ENCODE data around the gene ADORA3. TPM values are rescaled to one million over a fixed set of nuclear protein-coding genes. Genes with fewer than 3 reads are reported as not detected.

Gene ADORA3
- polyA plus RNA-seq, 4 donors, result 0.35 to 0.62 (median 0.43) TPM

DNA sequence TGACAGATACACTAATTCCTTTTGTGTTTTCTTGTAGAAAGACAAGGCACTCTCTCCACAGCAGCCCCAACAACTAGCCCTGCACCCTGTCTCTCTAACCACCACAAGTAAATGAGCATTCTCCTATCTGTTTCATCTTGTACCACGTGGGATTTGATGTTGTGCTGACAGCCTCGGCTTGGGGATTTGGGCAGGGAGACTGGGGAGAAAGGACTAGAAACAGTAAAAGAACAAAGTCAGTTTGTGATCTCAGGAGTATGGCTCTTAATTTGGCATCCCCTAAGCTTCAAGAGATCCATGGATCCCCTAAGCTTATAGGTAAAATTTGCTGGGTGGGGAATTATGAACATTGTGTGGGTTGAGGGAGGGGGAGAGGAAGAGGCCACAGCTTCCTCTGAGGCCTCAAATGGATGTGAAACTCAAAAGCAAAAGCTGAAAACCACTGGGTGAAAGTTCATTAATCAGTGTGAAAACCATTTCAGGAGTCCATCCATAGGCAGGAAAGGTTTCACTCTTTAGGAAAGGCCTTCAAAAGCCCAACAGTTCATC lies 26.6 kb downstream of the ADORA3 start:
- no peak for DNase-seq (ENCODE audit: low read depth in 4 of 4, low spot score in 2 of 4)

DNA sequence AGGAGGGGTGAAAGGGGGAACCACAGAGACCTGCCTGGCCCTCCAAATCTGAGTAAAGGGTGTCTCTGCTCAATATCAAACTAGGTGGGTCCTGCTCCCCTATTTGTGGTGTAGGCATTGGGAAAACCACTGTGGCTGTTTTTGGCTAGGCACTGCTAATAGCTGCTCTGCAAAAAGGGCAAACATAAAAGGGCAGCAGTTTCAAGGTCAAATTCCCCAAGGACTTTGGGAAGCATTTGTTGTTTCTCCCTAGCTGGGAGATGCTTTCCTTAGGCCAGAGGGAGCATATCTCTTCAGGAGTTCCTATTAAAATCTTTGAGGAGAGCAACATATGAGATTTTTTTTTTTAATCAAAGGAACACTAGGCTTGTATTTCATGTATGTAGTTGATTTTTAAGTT lies 27.2 kb downstream of the ADORA3 start:
- DNase-seq (ENCODE audit: low read depth in 4 of 4, low spot score in 2 of 4), result no peak

DNA sequence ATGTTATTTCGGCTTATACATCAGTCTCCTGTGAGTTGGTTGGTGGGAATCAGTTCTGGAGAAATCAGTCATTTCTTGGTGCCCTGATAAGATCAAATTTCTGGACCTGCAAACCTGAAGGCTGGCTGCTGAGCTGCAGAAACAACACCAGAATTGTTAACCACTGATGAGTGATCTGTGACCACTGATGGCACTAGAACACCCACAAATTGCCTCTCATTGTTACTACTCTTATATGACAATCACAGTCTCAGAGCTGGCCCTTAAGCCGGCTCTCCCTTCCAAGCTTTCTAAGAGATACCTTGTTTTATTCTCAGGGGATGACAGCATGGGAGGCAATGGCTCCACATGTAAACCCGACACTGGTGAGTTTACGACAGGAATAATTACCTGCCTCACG lies 27.7 kb downstream of the ADORA3 start:
- DNase-seq (ENCODE audit: low read depth in 4 of 4, low spot score in 2 of 4), result no peak

DNA sequence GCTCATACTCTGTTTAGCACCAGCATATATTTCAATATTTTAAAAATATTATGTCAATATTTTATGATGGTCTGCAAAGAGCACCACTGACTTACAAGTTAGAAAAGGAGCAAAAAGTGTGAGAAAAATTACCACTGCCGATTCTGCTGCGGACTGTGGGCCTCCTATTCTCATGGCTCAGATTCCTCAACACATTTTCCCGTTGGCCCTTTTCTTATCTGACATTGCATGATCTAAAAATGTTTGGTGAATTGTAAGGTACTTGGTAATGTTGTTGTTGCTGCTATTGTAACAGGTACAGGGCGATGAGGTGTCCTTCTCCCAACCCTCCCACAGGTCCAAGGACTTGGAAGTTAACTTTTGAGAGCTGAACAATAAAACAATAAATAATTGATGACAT lies 28.9 kb downstream of the ADORA3 start:
- no peak for DNase-seq (ENCODE audit: low read depth in 4 of 4, low spot score in 2 of 4)

DNA sequence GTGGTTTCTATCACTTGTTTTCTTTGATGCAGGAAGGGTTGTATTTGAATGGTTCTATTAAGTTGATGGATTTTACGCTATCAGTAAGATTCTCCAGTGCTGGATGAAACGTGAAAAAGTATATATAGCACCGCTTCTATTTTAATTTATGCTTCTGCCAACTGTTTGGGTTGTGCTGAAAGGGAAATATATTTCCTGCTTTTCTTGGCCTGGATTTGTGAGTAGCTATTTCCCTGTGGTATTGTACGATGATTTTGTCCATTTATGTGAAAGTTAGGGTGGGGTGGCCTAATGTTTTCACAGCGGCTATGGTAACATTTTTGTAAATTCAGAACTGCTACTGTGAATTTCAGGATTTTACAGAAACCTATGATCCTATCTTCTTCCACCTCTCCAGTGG lies 29.3 kb downstream of the ADORA3 start:
- DNase-seq (ENCODE audit: low read depth in 4 of 4, low spot score in 2 of 4), result no peak

DNA sequence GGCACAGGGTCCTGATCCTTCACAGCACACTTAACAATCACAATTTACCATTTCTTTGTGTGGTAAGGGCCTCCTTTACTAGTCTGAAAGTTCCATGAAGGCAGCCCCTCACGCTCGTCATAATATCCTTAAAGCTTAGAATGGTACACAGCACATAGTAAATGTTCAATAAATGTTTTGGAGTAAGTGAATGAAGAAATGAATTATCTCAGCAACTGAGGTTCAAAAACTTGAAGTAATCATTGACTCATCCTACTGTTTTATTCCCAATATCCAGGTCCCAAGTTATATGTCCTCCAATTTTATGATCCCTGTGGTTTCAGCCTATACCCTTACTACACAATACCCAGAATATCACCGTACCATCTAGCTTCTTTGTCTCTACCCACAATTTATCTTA lies 31.9 kb downstream of the ADORA3 start:
- DNase-seq (ENCODE audit: low read depth in 4 of 4, low spot score in 2 of 4), result no peak

DNA sequence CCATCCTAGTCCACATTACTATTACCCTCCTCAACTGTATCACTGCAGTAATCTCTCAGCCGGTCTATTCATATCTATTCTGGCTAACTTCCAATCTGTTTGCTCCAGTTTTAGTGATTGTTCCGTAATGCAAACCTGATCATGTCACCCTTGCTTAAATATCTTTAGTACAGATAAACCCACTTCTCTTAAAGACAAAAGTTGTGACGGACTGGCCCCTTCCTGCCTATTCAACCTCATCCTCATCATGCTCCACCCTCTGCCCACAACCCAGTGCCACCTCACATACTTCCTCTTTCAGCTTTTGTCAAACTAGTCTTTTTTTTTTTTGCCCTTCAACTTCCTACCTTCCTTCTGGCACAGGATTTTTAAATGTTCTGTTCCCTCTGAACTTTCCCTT lies 32.4 kb downstream of the ADORA3 start:
- DNase-seq (ENCODE audit: low read depth in 4 of 4, low spot score in 2 of 4), result no peak

DNA sequence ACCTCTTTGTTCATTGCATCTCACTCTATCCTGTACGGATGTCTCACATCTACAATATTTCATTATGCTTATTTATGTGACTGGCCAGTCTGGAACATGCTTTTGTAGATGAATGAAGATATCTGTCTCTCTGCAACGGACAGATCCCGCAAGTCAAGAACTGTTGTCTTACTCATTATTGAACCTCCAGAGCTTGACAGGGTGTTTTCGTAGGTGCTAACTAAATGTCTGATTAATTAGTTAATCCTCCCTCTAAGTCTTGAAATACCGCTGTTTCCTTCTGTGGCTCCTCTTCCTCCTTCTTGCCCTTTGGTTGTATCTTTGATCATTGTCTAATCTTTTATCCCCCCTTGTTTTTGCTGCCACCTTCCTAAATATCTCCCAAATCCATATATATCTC lies 32.8 kb downstream of the ADORA3 start:
- DNase-seq (ENCODE audit: low read depth in 4 of 4, low spot score in 2 of 4), result no peak

DNA sequence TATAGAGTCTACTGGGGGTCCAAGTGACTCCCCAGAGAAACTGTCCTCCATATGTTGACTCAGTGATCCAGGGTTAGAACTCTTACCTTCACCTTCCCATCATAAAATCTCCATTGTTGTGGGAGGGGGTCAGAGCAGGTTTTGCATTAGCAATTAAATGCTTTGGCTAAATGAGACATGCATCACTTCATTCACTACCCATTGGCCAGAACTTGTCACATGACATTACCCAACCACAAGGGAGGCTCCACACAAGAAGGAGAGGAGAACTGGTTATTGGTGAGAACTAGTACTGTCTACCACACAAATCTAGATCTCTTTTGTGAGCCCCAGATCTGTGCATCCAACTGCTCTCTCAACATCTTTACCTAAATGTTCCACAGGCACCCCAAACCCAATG lies 33.9 kb downstream of the ADORA3 start:
- DNase-seq (ENCODE audit: low read depth in 4 of 4, low spot score in 2 of 4), result no peak

DNA sequence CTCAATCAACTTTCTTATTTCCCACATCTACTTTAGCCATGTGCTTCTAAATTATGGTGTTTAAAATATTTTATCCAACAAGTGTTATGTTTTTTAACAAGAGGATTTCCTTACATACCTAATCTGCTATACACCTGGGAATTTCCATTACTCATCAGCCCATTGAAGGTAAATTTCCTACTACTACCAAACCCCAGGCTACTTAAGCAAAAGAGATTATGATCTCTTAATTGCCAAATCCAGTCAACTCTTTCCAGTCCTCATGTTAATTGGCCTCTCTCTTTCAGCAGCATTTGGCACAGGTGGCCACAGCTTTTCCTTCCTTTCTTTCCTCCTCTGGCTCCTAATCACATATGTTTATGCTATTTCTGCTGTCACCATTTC lies 34.7 kb downstream of the ADORA3 start:
- no peak for DNase-seq (ENCODE audit: low read depth in 4 of 4, low spot score in 2 of 4)

DNA sequence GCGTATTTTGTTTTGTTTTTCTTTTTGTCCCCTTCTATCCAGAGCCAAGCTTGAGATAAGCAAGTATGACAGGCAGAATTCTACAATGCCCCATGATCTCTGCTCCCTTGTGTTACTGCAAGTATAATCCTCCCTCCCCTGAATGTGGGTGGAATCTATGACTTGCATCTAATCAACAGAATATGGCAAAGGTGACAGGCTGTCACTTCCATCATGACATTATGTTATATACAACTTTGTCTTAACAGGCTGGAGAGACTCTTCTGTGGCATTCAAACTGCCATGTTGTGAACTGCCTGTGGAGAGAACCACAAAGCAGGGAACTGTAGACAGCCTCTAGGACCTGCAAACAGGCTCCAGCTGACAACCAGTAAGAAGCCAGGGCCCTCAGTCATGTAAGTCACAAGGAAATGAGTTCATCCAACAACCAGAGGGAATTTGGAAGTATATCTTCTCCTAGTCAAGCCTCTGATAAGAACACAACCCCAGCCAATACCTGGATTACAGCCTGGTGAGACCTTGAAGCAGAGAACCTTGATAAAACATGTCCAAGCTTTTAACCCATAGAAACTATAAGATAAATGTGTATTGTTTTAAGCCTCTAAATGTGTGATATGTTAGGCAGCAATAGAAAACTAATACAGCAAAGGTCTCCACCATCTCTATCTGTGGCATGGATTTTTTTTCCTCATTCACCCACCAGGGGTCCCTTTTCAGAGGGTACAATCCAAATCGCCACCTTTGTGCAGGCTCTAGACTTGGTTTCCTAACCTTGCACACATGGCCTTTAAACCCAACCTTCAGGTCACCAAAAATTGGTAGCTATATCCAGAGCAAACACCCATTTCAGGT lies 35.3 kb downstream of the ADORA3 start:
- DNase-seq (ENCODE audit: low read depth in 4 of 4, low spot score in 2 of 4), result no peak

DNA sequence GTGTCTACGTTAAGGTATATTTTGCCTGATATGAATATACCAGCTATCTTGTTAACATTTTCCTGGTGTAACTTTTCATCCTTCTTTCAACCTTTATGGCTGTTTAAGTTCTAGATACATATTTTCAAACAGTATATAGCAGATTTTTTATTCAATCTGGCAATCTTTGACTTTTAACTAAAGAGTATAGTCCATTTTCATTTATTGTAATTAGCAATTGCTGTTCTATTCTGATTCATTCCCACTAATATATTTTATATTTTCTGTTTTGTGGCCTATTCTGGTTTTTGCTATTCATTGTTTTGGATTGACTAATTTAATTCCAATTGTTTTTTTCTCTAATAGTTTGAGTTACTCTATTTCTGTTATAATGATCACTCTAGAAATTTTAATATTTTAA lies 37.0 kb downstream of the ADORA3 start:
- DNase-seq (ENCODE audit: low read depth in 4 of 4, low spot score in 2 of 4), result no peak

DNA sequence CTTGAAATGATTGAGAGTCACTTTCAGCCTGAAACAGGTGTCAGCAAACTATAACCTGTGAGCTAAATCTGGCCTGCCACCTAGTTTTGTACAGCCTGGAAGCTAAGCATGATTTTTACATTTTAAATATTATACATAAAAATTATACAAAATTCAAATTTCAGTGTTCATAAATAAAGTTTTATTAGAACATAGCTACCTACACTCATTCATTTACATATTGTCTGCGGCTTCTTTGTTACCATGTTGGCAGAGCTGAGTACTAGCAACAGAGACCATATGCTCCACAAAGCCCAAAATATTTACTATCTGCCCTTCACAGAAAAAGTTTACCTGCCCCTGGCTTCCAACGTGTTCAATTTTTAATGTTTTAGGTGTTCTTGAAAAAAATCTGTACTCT lies 37.7 kb downstream of the ADORA3 start:
- no peak for DNase-seq (ENCODE audit: low read depth in 4 of 4, low spot score in 2 of 4)

DNA sequence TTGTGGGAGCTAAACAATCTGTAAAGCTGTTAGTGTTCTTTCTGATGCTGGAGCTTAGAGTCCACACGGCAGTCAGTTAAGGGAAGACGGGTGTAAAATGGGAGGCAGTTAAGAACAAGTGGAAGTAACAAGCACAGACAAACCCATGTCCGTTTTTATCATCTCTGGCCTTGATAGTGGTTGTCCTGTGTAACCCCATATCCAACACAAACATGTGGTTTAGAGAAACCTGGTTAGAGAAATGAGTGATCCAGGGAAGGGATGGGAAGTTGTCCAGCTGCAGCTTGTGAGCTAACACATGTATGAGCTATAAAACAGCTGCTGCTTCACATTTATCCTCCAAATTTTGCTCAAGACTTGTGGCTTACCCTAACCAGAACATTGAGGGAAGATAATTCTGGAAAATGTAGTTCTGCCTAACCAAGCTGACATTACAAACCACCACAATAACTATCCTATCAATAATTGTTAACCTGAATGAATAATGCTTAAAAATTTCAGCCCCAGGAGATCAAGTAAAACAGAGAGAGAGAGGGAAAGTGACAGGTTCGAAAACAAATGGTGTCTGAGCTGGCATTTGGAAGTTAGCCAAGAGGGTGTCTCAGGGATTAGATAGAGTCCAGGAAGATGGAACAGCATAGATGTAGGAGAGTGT lies 40.3 kb downstream of the ADORA3 start:
- DNase-seq (ENCODE audit: low read depth in 4 of 4, low spot score in 2 of 4), result no peak

DNA sequence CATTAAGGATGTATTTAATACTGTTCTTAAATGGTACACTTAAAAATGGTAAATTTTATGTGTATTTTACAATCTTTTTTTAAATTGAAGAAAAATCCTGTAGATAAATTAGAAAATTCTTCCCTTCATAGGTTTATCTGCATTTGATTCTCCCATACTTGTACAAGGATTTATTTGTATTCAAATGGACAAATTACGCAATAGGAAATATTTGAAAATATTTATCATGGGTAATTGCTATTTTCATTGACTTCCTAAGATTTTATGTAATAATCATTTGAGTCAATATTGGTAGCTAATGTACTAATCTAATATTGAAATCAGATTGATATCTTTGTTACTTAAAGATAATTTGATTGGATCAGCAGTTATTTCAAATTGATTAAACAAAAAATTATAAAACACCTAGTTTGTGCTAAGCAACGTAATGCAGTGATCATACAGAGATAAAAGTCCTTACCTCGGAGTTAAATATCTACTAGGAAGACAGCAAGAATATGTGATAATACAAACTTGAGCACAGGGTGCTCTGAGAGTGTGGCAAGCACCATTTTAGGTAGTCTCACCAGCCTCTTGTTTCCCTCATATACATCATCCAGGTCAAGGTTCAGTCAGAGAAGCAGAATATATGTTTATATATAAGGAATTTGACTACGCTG lies 40.9 kb downstream of the ADORA3 start:
- no peak for DNase-seq (ENCODE audit: low read depth in 4 of 4, low spot score in 2 of 4)

DNA sequence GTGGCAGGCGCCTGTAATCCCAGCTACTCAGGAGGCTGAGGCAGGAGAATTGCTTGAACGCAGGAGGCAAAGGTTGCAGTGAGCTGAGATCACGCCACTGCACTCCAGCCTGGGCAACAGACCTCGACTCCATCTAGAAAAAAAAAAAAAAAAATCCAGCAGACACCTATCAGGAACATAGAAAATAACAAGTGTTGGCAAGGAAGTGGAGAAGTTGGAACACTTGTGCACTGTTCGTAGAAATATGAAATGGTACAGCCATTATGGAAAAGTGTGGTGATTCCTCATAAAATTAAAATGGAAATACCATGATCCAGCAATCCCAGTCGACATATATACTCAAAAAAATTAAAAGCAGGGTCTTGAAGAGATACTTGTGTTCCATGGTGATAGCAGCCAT lies 41.7 kb downstream of the ADORA3 start:
- no peak for DNase-seq (ENCODE audit: low read depth in 4 of 4, low spot score in 2 of 4)

DNA sequence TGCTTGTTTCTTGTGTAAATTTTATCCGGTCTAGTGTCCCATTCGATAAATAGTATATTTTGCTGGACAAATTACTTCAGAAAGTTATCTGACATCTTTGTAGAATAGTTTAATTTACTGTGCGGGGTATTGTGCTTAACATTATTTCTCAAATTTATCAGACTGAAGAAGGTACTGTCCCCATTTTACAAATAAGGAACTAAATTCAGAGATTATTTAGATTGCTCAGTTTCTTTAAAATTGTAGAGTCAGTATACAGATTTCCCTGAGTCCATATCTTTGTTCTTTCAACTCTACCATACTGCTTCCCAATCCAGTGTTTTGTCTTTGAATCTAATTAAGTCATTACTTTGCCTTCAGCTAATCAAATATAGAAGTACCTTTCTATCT lies 47.8 kb downstream of the ADORA3 start:
- DNase-seq (ENCODE audit: low read depth in 4 of 4, low spot score in 2 of 4), result no peak

DNA sequence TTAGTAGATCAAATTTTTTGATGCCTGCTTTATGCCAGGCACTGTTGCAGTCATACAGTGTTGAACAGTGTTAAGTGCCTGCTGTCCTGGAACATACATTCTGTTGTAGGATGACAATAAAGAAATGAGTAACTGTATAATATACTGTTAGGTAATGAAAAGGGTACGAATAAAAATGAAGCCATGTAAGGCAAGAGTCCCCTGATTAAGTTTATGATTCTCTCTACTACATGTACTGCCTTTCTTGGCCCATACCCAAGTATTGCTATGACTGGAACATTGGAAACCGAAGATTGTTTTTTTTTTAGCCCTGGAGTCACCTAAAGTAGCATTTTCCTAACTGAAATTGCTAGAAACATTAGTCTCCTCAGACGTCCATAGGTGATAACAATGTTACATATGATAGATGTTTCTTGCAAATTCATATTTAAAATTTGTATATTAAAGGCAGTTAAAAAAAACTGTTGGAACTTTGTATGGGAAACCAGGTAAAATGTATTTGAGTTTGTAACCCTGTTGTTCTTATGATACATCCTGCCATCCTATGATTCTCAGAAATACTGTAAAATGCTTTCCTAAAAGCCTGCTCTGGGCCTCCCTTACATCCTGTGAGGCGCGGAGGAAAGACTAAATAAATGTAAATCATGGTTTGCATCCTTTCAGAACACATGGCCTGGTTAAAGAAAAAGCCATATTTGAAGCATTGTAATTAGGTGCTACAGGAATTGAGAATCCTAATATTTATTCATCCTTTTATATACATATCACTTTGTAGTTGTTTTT lies 48.4 kb downstream of the ADORA3 start:
- no peak for DNase-seq (ENCODE audit: low read depth in 4 of 4, low spot score in 2 of 4)

DNA sequence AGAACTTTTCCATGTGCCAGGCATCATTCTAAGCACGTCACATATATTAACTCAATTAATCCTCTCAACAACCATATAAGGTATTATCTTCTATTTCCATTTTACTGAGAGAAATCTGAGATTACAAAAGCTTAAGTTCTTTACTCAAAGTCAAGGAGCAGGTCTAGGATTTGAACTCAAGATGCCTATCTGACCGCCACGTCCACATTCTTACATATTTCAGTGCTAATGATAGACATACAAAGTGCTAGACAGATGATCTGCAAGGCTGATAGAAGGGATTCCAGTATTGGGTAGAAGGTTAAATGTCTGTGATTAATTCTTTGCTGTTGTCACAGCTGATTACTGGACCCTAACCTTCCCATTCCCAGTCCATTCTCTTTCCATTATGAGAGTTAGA lies 49.7 kb downstream of the ADORA3 start:
- DNase-seq (ENCODE audit: low read depth in 4 of 4, low spot score in 2 of 4), result no peak

DNA sequence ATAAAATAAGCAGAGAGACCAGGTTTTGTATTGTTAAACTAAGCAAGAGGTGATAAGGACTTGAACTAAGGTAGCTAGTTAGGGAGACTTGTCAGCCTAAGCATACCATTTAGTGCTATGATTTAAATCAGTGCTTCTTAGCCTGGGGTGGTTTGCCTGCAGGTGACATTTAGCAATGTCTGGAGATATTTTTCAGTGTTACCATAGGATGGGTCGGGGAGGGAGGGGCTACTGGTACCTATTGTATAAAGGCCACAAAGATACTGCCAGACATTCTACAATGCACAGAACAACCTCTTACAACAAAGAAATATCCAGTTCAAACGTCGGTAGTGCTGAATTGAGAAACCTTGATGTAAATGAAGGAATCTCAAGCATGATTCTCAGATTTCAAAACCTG lies 50.9 kb downstream of the ADORA3 start:
- DNase-seq (ENCODE audit: low read depth in 4 of 4, low spot score in 2 of 4), result no peak

DNA sequence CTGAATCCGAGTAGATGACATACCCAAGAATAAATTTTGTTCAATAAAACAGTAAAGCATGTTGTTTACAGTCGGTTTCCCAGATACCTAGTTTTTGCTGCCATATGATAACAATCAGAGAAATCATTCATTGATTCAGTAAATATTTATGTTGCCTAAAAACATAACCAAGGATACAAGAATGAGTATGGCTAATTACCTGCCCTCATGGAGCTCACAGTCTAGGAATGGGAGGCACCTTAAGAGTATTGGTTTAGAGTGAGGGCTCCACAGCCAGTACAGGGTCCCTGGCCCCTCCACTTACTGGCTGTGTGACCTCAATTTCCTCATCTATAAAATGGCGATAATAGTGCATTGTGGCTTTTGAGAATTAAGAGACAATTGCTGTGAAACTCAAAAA lies 53.2 kb downstream of the ADORA3 start:
- no peak for DNase-seq (ENCODE audit: low read depth in 4 of 4, low spot score in 2 of 4)
